Type B pancreatic cell (in vitro differentiated cells): ENCODE results near the gene NEK7. TPM values are rescaled to one million over a fixed set of nuclear protein-coding genes. Genes with fewer than 3 reads are reported as not detected.
"Not testable (repeated sequence)": the region's sequence is repeated elsewhere in the genome, so short reads cannot be mapped to it uniquely, and the experiment has no call there.

Source experiments
- DNase-seq: peaks from one replicate; pipeline ENCODE4 v3.0.0; 2021; ENCODE audit warnings: mixed read lengths; ENCODE audit not compliant: unreplicated experiment; ENCODE audit errors: extremely low spot score
- H3K27ac Mint-ChIP-seq: 2 replicates; pipeline ENCODE4 v1.8.0; 2021; ENCODE audit warnings: mild to moderate bottlenecking, mixed read lengths
- H3K27me3 Mint-ChIP-seq: 2 replicates; pipeline ENCODE4 v1.8.0; 2021; ENCODE audit warnings: mixed read lengths
- H3K36me3 Mint-ChIP-seq: 2 replicates; pipeline ENCODE4 v1.8.0; 2021; ENCODE audit warnings: mixed read lengths
- H3K4me1 Mint-ChIP-seq: one replicate; pipeline ENCODE4 v1.8.0; 2021; ENCODE audit warnings: mixed read lengths; ENCODE audit not compliant: unreplicated experiment
- H3K4me3 Mint-ChIP-seq: 2 replicates; pipeline ENCODE4 v1.8.0; 2021; ENCODE audit warnings: mild to moderate bottlenecking, mixed read lengths
- H3K9me3 Mint-ChIP-seq: 2 replicates; pipeline ENCODE4 v1.8.0; 2021; ENCODE audit warnings: mixed read lengths
- total RNA-seq: library from RNA; stranded (reverse); gene quantifications from 2 replicates; pipeline ENCODE4 v1.2.1, GENCODE V29; 2021; ENCODE audit warnings: low replicate concordance
- TF ChIP-seq, protein P1 (sequence below): fragments of 200-600 bp; sonication (generic); conservative IDR thresholded peaks from 2 replicates; pipeline ENCODE4 v1.5.0; 2021; ENCODE audit warnings: antibody characterized with exemption, mild to moderate bottlenecking

Gene NEK7
- total RNA-seq, 1 donor from 2014 or later: 35.1 TPM

DNA sequence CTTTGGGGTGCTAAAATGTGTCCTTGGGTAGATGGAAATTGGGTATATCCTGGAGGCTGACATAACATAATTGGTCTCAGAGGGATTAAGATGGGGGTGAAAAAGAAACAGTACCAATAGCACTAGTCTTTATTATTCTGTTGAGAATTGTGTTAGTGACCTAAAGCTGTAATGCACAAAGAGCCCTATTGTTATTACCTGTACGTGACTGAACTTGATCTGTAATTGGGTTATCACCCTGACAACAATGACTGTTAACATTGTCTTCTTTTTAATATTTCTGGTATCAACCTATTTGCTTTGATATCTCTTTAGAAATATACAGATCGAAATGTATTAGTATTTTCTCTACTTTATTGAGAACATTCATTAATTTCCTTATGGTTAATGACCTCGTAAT is 147.6 kb downstream of the NEK7 start:
- no peaks in the 10 kb centered on the region for H3K27me3 Mint-ChIP-seq
- TF ChIP-seq, protein P1, sequence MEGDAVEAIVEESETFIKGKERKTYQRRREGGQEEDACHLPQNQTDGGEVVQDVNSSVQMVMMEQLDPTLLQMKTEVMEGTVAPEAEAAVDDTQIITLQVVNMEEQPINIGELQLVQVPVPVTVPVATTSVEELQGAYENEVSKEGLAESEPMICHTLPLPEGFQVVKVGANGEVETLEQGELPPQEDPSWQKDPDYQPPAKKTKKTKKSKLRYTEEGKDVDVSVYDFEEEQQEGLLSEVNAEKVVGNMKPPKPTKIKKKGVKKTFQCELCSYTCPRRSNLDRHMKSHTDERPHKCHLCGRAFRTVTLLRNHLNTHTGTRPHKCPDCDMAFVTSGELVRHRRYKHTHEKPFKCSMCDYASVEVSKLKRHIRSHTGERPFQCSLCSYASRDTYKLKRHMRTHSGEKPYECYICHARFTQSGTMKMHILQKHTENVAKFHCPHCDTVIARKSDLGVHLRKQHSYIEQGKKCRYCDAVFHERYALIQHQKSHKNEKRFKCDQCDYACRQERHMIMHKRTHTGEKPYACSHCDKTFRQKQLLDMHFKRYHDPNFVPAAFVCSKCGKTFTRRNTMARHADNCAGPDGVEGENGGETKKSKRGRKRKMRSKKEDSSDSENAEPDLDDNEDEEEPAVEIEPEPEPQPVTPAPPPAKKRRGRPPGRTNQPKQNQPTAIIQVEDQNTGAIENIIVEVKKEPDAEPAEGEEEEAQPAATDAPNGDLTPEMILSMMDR: no peak
- H3K9me3 Mint-ChIP-seq: no peaks in the 10 kb centered on the region
- no peak overlapping the region for H3K27ac Mint-ChIP-seq
- H3K4me1 Mint-ChIP-seq: no peaks in the 10 kb centered on the region
- H3K36me3 Mint-ChIP-seq: peaks cover 24% of the 10 kb centered on the region
- H3K4me3 Mint-ChIP-seq: no peak overlapping the region
- no peak for DNase-seq

DNA sequence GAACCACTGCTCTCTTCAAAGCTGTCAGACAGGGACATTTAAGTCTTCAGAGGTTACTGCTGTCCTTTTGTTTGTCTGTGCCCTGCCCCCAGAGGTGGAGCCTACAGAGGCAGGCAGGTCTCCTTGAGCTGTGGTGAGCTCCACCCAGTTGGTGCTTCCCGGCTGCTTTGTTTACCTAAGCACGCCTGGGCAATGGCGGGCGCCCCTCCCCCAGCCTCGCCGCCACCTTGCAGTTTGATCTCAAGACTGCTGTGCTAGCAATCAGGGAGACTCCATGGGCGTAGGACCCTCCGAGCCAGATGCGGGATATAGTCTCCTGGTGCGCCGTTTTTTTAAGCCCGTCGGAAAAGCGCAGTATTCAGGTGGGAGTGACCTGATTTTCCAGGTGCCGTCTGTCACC is 158.0 kb downstream of the NEK7 start:
- H3K27ac Mint-ChIP-seq, H3K27me3 Mint-ChIP-seq, H3K9me3 Mint-ChIP-seq, DNase-seq, H3K4me1 Mint-ChIP-seq, H3K4me3 Mint-ChIP-seq: not testable (repeated sequence)
- H3K36me3 Mint-ChIP-seq: peaks cover 24% of the 10 kb centered on the region

DNA sequence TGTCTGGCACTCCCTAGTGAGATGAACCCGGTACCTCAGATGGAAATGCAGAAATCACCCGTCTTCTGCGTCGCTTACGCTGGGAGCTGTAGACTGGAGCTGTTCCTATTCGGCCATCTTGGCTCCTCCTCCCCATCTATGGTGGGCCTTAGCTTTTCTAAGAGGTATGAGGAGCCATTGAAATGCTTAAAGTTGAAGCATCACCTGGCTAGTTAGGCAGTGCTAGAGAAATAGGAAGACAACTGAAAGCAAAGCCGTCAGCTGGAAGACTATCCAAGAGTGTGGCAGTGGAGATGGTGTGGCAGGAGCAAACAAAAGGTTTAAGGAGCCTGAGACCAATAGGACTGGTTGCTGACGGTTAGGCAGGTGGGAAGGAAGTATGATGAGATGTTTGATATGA is 158.5 kb downstream of the NEK7 start:
- DNase-seq, H3K4me1 Mint-ChIP-seq, H3K9me3 Mint-ChIP-seq, H3K27me3 Mint-ChIP-seq, H3K27ac Mint-ChIP-seq, H3K4me3 Mint-ChIP-seq: not testable (repeated sequence)
- peaks cover 24% of the 10 kb centered on the region for H3K36me3 Mint-ChIP-seq

DNA sequence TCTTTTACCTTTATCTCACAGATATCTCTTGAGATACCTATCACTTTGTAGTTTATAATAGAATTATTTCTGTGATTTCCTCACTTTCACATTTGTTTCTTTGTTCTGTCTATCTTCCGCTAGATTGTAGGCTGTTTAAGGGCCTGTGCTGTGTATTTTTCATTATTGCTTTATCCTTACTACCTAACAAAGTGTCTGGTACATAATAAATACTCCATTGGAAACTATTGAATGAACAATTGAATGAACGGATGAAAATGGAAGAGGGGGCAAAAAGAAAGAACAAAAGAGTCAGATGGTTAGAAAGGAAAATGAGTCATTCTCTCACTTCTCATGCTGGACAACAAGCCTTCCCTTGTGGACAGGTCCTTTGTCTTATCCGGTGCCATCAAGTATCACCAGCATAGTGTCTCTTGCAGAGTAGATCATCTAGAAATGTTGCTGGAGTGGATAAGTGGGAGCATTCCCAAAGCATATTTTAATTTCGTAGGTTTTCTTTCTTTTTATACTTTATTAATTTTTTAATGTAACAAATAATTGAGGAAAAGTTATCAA is 159.8 kb downstream of the NEK7 start:
- no peak for DNase-seq
- H3K9me3 Mint-ChIP-seq: no peaks in the 10 kb centered on the region

DNA sequence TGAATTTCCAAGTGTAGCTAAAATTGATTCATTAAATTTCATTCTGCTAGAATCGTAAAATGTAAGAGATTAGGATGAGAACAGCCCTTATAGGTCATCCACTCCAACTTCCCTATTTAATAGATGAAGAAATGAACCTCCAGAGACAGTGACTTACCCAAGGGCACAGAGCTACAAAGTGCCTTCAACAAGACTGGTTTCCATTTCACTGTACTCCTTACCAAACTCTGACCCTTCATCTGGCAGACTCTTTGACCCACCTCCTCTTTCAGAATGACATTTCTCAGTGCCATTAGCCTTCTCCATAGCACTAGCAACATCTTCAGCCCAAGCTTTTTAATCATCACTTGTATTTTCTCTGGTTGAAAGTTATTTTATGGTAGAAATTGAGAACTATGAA is 161.3 kb downstream of the NEK7 start:
- peaks cover 24% of the 10 kb centered on the region for H3K36me3 Mint-ChIP-seq
- H3K27me3 Mint-ChIP-seq: no peaks in the 10 kb centered on the region
- TF ChIP-seq, protein P1: no peak
- DNase-seq: no peak
- H3K9me3 Mint-ChIP-seq: no peaks in the 10 kb centered on the region
- no peak overlapping the region for H3K4me3 Mint-ChIP-seq
- H3K27ac Mint-ChIP-seq: no peak overlapping the region
- H3K4me1 Mint-ChIP-seq: no peaks in the 10 kb centered on the region

More for the DNA sequence above, 159.8 kb downstream of the NEK7 start:
- H3K27me3 Mint-ChIP-seq: no peaks in the 10 kb centered on the region
- no peak overlapping the region for H3K4me3 Mint-ChIP-seq
- H3K36me3 Mint-ChIP-seq: peaks cover 28% of the 10 kb centered on the region
- peak overlapping the region; percentile 15 for H3K27ac Mint-ChIP-seq
- TF ChIP-seq, protein P1: no peak
- H3K4me1 Mint-ChIP-seq: no peaks in the 10 kb centered on the region

DNA sequence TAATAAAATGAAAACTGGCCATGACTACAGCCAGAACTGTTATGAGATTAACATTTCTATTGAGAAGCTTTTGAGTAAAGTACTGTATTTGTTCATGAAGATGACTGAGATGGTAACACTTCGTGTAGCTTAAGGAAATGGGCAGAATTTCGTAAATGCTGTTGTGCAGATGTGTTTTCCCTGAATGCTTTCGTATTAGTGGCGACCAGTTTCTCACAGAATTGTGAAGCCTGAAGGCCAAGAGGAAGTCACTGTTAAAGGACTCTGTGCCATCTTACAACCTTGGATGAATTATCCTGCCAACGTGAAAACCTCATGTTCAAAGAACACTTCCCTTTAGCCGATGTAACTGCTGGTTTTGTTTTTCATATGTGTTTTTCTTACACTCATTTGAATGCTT is 164.0 kb downstream of the NEK7 start:
- Mint-ChIP-seq H3K9me3 (no peaks in the 10 kb centered on the region), H3K4me3 (no peak overlapping the region), H3K27ac (no peak overlapping the region), H3K36me3 (peaks cover 18% of the 10 kb centered on the region), H3K4me1 (no peaks in the 10 kb centered on the region), H3K27me3 (no peaks in the 10 kb centered on the region)
- TF ChIP-seq, protein P1: no peak
- DNase-seq: no peak

DNA sequence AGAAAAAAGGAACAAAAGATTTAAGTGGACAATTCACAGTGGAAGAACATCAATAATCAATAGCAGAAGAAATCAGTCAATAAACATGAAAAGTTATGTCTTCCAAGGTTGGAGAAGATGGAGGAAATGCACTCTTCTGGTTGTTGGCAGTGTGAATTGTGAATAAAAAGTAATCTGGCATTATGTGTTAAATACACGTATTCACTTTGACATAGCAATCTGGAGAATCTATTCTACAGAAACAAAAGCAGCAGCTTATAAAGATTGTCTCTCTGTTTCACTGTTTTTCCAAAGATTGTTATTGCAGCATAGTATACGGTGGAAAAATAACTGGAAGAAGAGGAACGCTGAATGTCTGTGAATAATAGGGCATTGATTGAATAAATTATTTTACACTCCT is 169.4 kb downstream of the NEK7 start:
- TF ChIP-seq, protein P1: no peak
- Mint-ChIP-seq H3K27me3 (no peaks in the 10 kb centered on the region), H3K4me3 (no peak overlapping the region), H3K36me3 (no peaks in the 10 kb centered on the region), H3K9me3 (no peaks in the 10 kb centered on the region), H3K27ac (no peak overlapping the region), H3K4me1 (no peaks in the 10 kb centered on the region)
- no peak for DNase-seq
